ENCODE data around the gene LDB2. TPM values are rescaled to one million over a fixed set of nuclear protein-coding genes. Genes with fewer than 3 reads are reported as not detected.

LDB2 gene
- not detected in 5 replicates for total RNA-seq (2022; extraction: Qiagen RNA extraction)

DNA sequence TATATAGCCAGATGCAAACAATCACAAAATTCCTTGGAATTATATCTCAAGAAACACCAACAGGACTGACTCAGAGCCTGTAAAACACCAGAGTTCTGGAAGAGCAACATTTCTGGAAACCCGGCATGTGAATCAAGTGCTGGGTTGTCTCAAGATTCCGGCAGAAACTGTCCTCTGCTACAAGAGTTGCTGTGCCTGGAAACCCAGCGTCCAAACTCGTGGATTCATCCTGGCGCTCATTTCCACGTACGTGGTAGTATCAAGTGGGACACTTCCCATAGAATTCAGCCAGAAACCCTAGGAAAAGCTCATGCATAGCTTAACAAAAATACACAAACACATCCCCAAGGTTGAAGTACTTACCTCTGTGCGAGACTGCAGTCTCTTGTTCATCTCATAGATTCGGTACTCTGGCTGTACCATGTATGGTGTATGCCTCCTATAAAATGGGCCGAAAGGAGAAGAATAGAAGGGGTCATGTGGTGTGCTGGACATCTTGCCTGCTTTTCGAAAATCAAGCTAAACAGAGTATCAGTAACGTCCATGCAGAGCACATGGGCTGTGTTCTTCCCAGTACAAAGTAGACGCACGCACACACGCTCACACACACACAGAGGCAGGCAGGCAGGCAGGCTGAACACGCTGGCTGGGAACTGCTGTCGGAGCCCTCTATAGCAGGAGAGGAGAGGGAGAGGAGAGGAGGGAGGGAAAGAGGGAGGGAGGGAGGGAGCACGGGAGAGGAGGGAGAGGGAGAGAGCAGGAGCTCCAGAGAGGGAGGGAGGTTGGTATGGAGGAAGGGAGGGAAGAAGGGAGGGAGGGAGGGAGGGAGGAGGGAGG, at the start of gene LDB2:
LDB2 (minus strand) TSS at position 655 of the 837 bp plus-strand sequence.

